Heart left ventricle (tissue), 16 donors: ENCODE measurements around the gene IFT80. TPM values are rescaled to one million over a fixed set of nuclear protein-coding genes. Genes with fewer than 3 reads are reported as not detected.

Experiments used
- ATAC-seq, 4 donors: fragments of 200-7000 bp; cut with Tn5 transposase; one replicate each; pipeline ENCODE4 v1.9.1; 2020 to 2022; ENCODE audit warnings: moderate library complexity in 4 of 4, mild to moderate bottlenecking in 3 of 4, moderate number of reproducible peaks in 1 of 4
- DNase-seq, 5 donors: peaks; one replicate each; pipeline ENCODE4 v3.0.0-alpha.2; 2020
- H3K27ac ChIP-seq, 12 donors: fragments of 200-600 bp; sonication (generic) in 4 of 12; one replicate each; pipeline versions ENCODE4 v1.5.0 to v1.8.0; 2016 to 2022; ENCODE audit warnings: mild to moderate bottlenecking in 2 of 12
- H3K27me3 ChIP-seq, 9 donors: fragments of 200-600 bp; sonication (generic) in 2 of 9; one replicate each; pipeline versions ENCODE4 v1.5.1 to v1.8.0; 2016 to 2022; ENCODE audit warnings: mild to moderate bottlenecking in 3 of 9
- H3K36me3 ChIP-seq, 9 donors: fragments of 200-600 bp; sonication (generic) in 2 of 9; one replicate each; pipeline versions ENCODE4 v1.5.0 to v1.8.0; 2018 to 2022; ENCODE audit warnings: mild to moderate bottlenecking in 2 of 9
- H3K4me1 ChIP-seq, 12 donors: fragments of 200-600 bp; sonication (generic) in 4 of 12; one replicate each; pipeline versions ENCODE4 v1.5.0 to v1.8.0; 2016 to 2022; ENCODE audit warnings: mild to moderate bottlenecking in 3 of 12
- H3K4me3 ChIP-seq, 12 donors: fragments of 200-600 bp; sonication (generic) in 4 of 12; one replicate each; pipeline versions ENCODE4 v1.5.0 to v1.8.0; 2017 to 2022; ENCODE audit warnings: mild to moderate bottlenecking in 9 of 12, moderate library complexity in 4 of 12
- H3K9me3 ChIP-seq, 12 donors: fragments of 200-600 bp; sonication (generic) in 4 of 12; one replicate each; pipeline versions ENCODE4 v1.5.0 to v1.8.0; 2016 to 2022; ENCODE audit warnings: mild to moderate bottlenecking in 1 of 12
- POLR2A ChIP-seq, 2 donors: fragments of 450-650 bp; IDR thresholded peaks; one replicate each; pipeline ENCODE4 v1.6.1; 2017; ENCODE audit warnings: antibody characterized with exemption in 2 of 2, mild to moderate bottlenecking in 2 of 2, moderate library complexity in 2 of 2
- WGBS, 4 donors: extraction: QIAGEN DNeasy Blood & Tissue Kit in 2 of 4; methylation state at CpG; one replicate each; pipeline versions ENCODE4 v1.1.5 to v1.1.7; 2013 to 2018; 5-methylcytosine and 5-hydroxymethylcytosine counted together
- intact Hi-C, 10 donors: fragments of 100-400 bp; cut with DNase I; formaldehyde crosslinking; loops; one replicate each; pipeline versions ENCODE4 v1.11.1 to v1.14.2; 2022
- polyA plus RNA-seq, 2 donors: library from polyadenylated mRNA; stranded (reverse); fragments of 200-250 nt; gene quantifications; one replicate each; pipeline ENCODE4 v1.2.3, GENCODE V29; 2013
- total RNA-seq, 9 donors: library from RNA; depleted of rRNA in 2 of 9; stranded (reverse); fragments of >200 nt in 2 of 9; fragmentation: NEBNext Ultra II Directional in 3 of 9; extraction: Animal tissue kit (Norgen Biotek cat#: 25700) in 3 of 9; gene quantifications; one replicate each; pipeline versions ENCODE4 v1.1.0 to v1.2.4, GENCODE V29; 2016 to 2023
- TF ChIP-seq, protein P1 (sequence below), 12 donors: fragments of 200-600 bp; sonication (generic) in 4 of 12; IDR thresholded peaks; one replicate each; pipeline versions ENCODE4 v1.5.0 to v1.8.0; 2018 to 2022; ENCODE audit warnings: antibody characterized with exemption in 12 of 12, mild to moderate bottlenecking in 5 of 12
- donor health status: ischemic (EF 13 %, LVEDD 7.1; RV severe dilation, severe dysfunction).
- donor health status: healthy with polysubstance abuse.
- donor health status: DM: no; HTN: yes; CAD: no.
- donor health status: DM: no; HTN: no; CAD: no.
- donor health status: ischemic (EF 25% LVEDD 6.9; RV normal size, moderate dysfunction).
- donor health status: ischemic (EF 25% LVEDD 5.7; RV mildly dilated, moderate dysfunction).
- donor health status: healthy.
- donor health status: DM: yes; HTN: yes; CAD: no.
- donor health status: ischemic (EF 35%, LVEDD 5.7; RV mildly dilated, moderate dysfunction).
- donor health status: nonischemic (EF 11% LVEDD 7.7; RV severe dilation, severe dysfunction).
- donor health status: DM: yes; HTN: yes; CAD: no.
- donor health status: PGD.
- donor health status: ischemic (EF 29% LVEDD 5.4; RV normal size, mild dysfunction).
- donor health status: nonischemic (EF 23%, LVEDD 6.1; RV moderate dilation, normal function).

IFT80 gene
- total and polyA plus RNA-seq, 11 donors = 6.2 to 18.6 (median 10.5) TPM

DNA sequence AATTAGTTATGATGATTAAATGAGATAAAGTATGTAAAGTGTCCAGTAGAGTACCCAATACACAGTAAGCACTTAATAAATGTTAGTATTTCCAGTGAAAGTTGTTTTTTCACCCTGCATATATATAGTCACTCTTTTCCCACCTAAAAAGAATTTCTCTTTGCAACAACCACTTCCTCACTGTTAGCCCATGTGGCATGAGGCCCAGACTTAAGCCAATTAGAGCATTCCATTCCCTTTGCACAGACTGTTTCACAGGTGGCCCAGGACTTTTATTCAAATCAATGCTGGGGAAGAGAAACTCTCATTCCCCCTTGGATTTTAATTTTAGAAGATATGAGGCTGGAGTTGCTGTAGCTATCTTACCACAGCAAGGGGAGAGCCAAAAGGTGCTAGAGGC is 3.7 kb downstream of the IFT80 start:
- H3K4me3 ChIP-seq = no peak overlapping the region
- intact Hi-C loops = loop anchor here in 1 of 10 donors (5.0 kb wide), 1 partner anchor 172 kb away; the partner anchor contains the start of gene KPNA4
- H3K27ac ChIP-seq = no peak overlapping the region

DNA sequence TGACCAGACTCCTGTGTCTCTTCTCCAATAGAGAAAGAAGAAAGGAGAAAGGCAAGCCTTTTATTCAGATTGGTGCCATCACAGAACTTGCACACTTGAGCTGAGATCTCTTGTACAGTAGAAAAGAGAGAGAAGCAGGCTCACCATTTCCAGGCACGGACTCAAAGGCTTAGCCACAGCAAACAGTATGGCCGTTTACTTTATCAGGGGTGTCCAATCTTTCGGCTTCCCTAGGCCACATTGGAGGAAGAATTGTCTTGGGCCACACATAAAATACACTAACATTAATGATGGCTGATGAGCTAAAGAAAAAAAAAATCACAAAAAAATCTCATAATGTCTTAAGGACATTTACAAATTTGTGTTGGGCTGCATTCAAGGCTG is 5.0 kb downstream of the IFT80 start:
- Histone ChIP-seq H3K4me3 (no peak overlapping the region), H3K27me3 (no peaks in the 10 kb centered on the region), H3K4me1 (peaks cover 0 to 11% (median 7%) of the 10 kb centered on the region in 12 donors), H3K36me3 (peaks cover 0 to 3% (median 0%) of the 10 kb centered on the region in 9 donors), H3K9me3 (no peaks in the 10 kb centered on the region), H3K27ac (no peak overlapping the region)
- intact Hi-C loops = no loop called here
- TF ChIP-seq, protein P1, sequence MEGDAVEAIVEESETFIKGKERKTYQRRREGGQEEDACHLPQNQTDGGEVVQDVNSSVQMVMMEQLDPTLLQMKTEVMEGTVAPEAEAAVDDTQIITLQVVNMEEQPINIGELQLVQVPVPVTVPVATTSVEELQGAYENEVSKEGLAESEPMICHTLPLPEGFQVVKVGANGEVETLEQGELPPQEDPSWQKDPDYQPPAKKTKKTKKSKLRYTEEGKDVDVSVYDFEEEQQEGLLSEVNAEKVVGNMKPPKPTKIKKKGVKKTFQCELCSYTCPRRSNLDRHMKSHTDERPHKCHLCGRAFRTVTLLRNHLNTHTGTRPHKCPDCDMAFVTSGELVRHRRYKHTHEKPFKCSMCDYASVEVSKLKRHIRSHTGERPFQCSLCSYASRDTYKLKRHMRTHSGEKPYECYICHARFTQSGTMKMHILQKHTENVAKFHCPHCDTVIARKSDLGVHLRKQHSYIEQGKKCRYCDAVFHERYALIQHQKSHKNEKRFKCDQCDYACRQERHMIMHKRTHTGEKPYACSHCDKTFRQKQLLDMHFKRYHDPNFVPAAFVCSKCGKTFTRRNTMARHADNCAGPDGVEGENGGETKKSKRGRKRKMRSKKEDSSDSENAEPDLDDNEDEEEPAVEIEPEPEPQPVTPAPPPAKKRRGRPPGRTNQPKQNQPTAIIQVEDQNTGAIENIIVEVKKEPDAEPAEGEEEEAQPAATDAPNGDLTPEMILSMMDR (IDR thresholded peaks at IDR 0.05) = no peak
- TF ChIP-seq POLR2A (IDR thresholded peaks at IDR 0.05) = no peak
- DNase-seq (no peak), ATAC-seq (no peak)
- 76 to 86% (median 79%) methylated on average over 3 of the region's 3 CpGs for WGBS, 4 donors

More for the DNA sequence above, 3.7 kb downstream of the IFT80 start:
- Histone ChIP-seq H3K36me3 (peaks cover 0 to 3% (median 0%) of the 10 kb centered on the region in 9 donors), H3K9me3 (no peaks in the 10 kb centered on the region), H3K27me3 (no peaks in the 10 kb centered on the region), H3K4me1 (peaks cover 0 to 11% (median 7%) of the 10 kb centered on the region in 12 donors)
- TF ChIP-seq POLR2A (IDR thresholded peaks at IDR 0.05) = no peak
- TF ChIP-seq, protein P1 (IDR thresholded peaks at IDR 0.05) = no peak
- DNase-seq (no peak), ATAC-seq (no peak)

DNA sequence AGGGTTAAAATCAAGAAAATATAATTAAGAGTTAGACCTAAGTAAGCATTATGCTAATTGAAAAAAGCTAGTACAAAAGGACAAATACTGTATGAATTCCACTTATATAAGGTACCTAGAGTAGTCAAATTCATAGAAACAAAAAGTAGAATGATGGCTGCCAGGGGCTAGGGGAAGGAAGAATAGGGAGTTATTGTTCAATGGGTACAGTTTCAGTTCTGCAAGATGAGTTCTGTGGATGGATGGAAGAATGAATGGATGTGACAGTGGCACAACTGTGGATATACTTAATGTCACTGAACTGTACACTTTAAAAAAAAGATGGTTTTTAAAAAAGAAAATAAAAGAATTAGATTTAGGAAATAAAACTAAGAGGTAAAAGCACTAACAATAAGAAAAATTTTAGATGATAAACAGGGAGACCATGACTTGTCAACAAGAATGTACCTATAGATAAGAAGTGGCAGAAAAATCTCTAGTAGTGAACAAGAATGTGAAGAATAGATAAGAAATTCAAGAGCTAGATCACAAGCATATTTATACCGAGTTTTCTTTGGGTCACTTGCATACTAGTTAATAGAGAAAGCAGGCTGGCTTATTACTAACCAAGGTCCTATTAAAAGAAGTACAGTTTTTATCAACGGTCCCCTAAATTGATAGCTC is 5.5 kb downstream of the IFT80 start:
- no peak for ATAC-seq
- peaks cover 0 to 8% (median 5%) of the 10 kb centered on the region in 12 donors for H3K4me1 ChIP-seq
- H3K36me3 ChIP-seq = peaks cover 0 to 3% (median 0%) of the 10 kb centered on the region in 9 donors
- H3K27ac ChIP-seq = no peak overlapping the region
- H3K9me3 ChIP-seq = no peaks in the 10 kb centered on the region
- TF ChIP-seq POLR2A (IDR thresholded peaks at IDR 0.05) = no peak
- TF ChIP-seq, protein P1 (IDR thresholded peaks at IDR 0.05) = no peak
- DNase-seq = no peak
- no peak overlapping the region for H3K4me3 ChIP-seq
- no peaks in the 10 kb centered on the region for H3K27me3 ChIP-seq
- intact Hi-C loops = no loop called here
- WGBS, 4 donors = 32 to 48% (median 42%) methylated on average over 2 of the region's 2 CpGs

DNA sequence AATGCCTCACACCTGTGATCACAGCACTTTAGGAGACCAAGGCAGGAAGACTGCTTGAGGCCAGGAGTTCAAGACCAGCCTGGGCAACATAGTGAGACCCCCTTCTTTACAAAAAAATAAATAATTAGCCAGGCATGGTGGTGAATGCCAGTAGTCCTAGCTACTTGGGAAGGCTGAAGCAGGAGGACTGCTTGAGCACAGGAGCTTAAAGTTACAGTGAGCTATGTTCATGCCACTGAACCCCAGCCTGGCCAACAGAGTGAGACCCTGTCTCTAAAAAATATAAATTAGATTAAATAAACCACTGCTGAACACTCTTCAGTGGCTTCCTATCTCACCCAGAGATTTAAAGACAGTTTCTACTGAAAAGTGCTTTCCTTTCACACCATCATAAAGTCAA is 6.2 kb downstream of the IFT80 start:
- Histone ChIP-seq H3K4me1 (peaks cover 0 to 3% (median 0%) of the 10 kb centered on the region in 12 donors), H3K27ac (no peak overlapping the region), H3K27me3 (no peaks in the 10 kb centered on the region), H3K9me3 (no peaks in the 10 kb centered on the region), H3K36me3 (peaks cover 0 to 3% (median 0%) of the 10 kb centered on the region in 9 donors), H3K4me3 (no peak overlapping the region)
- DNase-seq (no peak), ATAC-seq (no peak)
- intact Hi-C loops = no loop called here
- TF ChIP-seq, protein P1 (IDR thresholded peaks at IDR 0.05) = no peak
- no peak for TF ChIP-seq POLR2A (IDR thresholded peaks at IDR 0.05)
